ENCODE data around the gene NME1.
"Not testable (repeated sequence)": the region's sequence is repeated elsewhere in the genome, so short reads cannot be mapped to it uniquely, and the experiment has no call there.

The NME1 gene

DNA sequence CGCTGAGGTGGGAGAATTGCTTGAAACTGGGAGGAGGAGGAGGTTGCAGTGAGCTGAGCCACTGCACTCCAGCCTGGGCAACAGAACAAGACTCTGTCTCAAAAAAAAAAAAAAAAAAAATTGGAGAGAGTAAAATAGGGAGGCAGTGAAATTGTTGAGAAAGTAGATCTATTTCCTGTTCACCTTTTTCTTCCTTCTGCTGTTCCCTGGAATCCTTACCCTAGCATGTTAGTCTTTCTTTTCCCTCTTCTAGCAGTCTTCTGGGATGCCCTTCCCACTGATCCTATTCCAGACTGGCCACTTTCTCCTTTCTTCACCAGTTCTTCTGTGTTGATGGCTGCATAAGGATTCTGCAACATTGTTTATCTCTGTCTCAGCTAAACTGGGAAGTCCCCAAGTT, 16.0 kb downstream of the NME1 start:
- TF ChIP-seq EZH2 (IDR thresholded peaks at IDR 0.05) = no peak
- TF ChIP-seq FOXP2 (optimal IDR thresholded peaks at IDR 0.05; ENCODE audit: control extremely low read depth, extremely low read length, insufficient read depth) = no peak
- TF ChIP-seq POLR2AphosphoS5 (IDR thresholded peaks at IDR 0.05; ENCODE audit: borderline replicate concordance, low read depth, low read length) = no peak
- no peaks in the 10 kb centered on the region for H3K9me3 ChIP-seq (ENCODE audit: low read depth, low read length)
- no peak overlapping the region for H3K27ac ChIP-seq
- H3K4me3 ChIP-seq = no peak overlapping the region
- peaks cover 45% of the 10 kb centered on the region for H3K36me3 ChIP-seq (ENCODE audit: insufficient read depth, low read length)
- no peak for DNase-seq (ENCODE audit: low read depth, low spot score)
- no peak overlapping the region for H3K9ac ChIP-seq (ENCODE audit: insufficient read length)

DNA sequence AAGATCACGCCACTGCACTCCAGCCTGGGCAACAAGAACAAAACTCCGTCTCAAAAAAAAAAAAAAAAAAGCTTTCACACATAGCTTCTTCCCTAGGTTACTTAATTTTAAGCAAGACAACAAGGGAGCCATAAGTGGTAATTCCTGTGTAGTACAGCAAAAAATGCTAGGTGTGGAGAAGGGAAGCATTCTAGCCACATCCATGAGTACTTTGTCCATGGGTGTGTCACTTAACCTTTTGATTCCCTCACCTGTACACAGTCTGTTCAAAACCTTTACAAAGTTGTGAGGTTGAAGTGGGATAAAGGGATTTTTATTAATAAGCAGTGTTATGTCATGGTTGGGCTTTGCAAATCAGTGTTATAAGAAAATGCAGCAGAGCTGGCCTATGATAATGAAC, 17.4 kb downstream of the NME1 start:
- TF ChIP-seq FOXP2 (optimal IDR thresholded peaks at IDR 0.05; ENCODE audit: control extremely low read depth, extremely low read length, insufficient read depth) (no peak), POLR2AphosphoS5 (IDR thresholded peaks at IDR 0.05; ENCODE audit: borderline replicate concordance, low read depth, low read length) (no peak), EZH2 (IDR thresholded peaks at IDR 0.05) (no peak)
- H3K36me3 ChIP-seq (ENCODE audit: insufficient read depth, low read length) = peaks cover 47% of the 10 kb centered on the region
- no peak overlapping the region for H3K4me3 ChIP-seq
- no peak for DNase-seq (ENCODE audit: low read depth, low spot score)
- H3K27ac ChIP-seq = no peak overlapping the region
- H3K9ac ChIP-seq (ENCODE audit: insufficient read length) = no peak overlapping the region
- no peaks in the 10 kb centered on the region for H3K9me3 ChIP-seq (ENCODE audit: low read depth, low read length)

DNA sequence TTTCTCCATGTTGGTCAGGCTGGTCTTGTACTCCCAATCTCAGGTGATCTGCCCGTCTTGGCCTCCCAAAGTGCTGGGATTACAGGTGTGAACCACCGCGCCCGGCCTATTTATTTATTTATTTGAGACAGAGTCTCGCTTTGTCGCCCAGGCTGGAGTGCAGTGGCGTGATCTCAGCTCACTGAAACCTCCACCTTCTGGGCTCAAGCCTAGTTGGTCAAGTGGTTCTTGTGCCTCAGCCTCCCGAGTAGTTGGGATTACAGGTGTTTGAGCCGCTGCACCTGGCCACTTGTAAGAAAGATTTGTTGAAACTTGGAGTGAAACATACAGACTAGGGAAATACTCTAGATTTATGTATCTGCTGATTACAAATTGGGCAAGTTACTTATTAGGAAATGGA, 18.7 kb downstream of the NME1 start:
- DNase-seq (ENCODE audit: low read depth, low spot score); H3K27ac ChIP-seq; H3K9me3 ChIP-seq (ENCODE audit: low read depth, low read length); H3K9ac ChIP-seq (ENCODE audit: insufficient read length); H3K4me3 ChIP-seq: not testable (repeated sequence)
- H3K36me3 ChIP-seq (ENCODE audit: insufficient read depth, low read length) = peaks cover 47% of the 10 kb centered on the region

DNA sequence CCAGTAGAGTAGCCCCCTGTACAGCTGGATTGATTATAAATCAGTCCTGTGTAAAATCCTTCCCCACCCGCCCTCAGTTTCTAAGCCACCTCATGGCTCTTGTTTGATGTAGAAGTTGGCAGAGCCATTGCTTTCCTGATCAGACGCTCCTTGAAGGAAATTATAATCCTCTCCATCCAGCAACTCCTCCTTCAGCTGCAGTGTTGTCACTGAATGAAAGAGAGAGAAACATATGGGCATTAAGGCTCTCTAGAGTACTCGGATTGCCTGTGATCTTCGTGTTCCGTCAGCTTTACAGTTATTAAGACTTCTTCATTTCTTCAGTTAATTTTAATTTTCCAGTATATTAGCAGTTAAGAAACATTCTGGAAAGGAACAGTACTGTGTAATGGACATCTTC, 27.1 kb downstream of the NME1 start:
- no peak for DNase-seq (ENCODE audit: low read depth, low spot score)
- Histone ChIP-seq H3K9me3 (ENCODE audit: low read depth, low read length) (no peaks in the 10 kb centered on the region), H3K27ac (peak overlapping the region; percentile 79), H3K9ac (ENCODE audit: insufficient read length) (no peak overlapping the region), H3K36me3 (ENCODE audit: insufficient read depth, low read length) (peaks cover 44% of the 10 kb centered on the region), H3K4me3 (no peak overlapping the region)
- TF ChIP-seq EZH2 (IDR thresholded peaks at IDR 0.05) (no peak), FOXP2 (optimal IDR thresholded peaks at IDR 0.05; ENCODE audit: control extremely low read depth, extremely low read length, insufficient read depth) (no peak), POLR2AphosphoS5 (IDR thresholded peaks at IDR 0.05; ENCODE audit: borderline replicate concordance, low read depth, low read length) (no peak)

DNA sequence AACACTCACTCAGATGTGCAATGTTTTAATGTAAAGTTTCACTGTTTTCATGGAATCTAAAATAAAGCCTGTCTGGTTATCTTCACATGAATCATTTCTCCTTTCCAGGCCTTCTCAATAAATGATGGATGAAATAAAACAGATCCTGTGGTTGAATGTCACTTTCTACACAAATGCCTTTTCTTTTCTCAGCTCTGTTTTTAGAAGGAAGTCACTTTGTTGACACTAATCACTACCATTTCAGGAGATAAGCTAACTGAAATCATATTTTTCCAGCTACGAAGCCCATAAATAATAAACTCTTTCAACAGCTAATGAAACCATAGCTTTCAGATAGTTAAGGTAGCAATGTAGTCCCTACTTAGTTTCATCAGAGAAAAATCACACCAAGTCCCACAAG, 30.8 kb downstream of the NME1 start:
- H3K36me3 ChIP-seq (ENCODE audit: insufficient read depth, low read length) = peaks cover 55% of the 10 kb centered on the region
- no peak for DNase-seq (ENCODE audit: low read depth, low spot score)
- no peak overlapping the region for H3K27ac ChIP-seq

DNA sequence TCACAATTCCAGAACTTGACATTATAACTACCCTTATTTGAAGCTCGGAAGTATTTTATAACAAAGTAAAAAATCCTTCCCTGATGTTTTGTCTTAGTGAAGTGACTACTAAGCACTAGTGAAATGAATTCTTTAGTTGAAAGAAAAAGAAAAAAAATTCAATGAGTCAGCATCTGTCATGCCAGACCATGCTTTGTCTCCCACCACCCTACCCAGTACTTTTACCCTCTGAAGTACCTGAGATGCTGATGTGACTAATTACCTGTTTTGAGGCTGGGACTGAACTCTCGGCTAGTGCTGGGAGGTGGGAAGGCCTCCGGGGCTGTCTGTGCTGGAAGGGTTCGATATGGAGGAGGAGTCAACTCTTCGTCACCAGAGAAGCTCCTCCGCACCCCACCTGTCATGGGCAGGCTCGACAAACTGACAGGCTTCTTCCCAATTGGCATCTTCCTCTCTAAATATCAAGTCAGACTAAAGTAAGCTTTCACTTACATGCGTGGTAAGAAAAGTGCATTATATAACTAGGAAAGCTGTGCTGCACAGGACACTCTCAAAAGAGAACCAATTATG, 32.5 kb downstream of the NME1 start:
- H3K36me3 ChIP-seq (ENCODE audit: insufficient read depth, low read length) = peaks cover 68% of the 10 kb centered on the region
- H3K9ac ChIP-seq (ENCODE audit: insufficient read length) = no peak overlapping the region
- H3K9me3 ChIP-seq (ENCODE audit: low read depth, low read length) = no peaks in the 10 kb centered on the region
- TF ChIP-seq POLR2AphosphoS5 (IDR thresholded peaks at IDR 0.05; ENCODE audit: borderline replicate concordance, low read depth, low read length) (no peak), EZH2 (IDR thresholded peaks at IDR 0.05) (no peak), FOXP2 (optimal IDR thresholded peaks at IDR 0.05; ENCODE audit: control extremely low read depth, extremely low read length, insufficient read depth) (no peak)
- DNase-seq (ENCODE audit: low read depth, low spot score) = no peak
- no peak overlapping the region for H3K4me3 ChIP-seq
- no peak overlapping the region; the same call in 1 of the 2 replicates for H3K27ac ChIP-seq

More for the DNA sequence above, 30.8 kb downstream of the NME1 start:
- Histone ChIP-seq H3K9ac (ENCODE audit: insufficient read length) (no peak overlapping the region), H3K9me3 (ENCODE audit: low read depth, low read length) (no peaks in the 10 kb centered on the region), H3K4me3 (no peak overlapping the region)
- no peak for TF ChIP-seq POLR2AphosphoS5 (IDR thresholded peaks at IDR 0.05; ENCODE audit: borderline replicate concordance, low read depth, low read length)
- TF ChIP-seq FOXP2 (optimal IDR thresholded peaks at IDR 0.05; ENCODE audit: control extremely low read depth, extremely low read length, insufficient read depth) = no peak
- no peak for TF ChIP-seq EZH2 (IDR thresholded peaks at IDR 0.05)

DNA sequence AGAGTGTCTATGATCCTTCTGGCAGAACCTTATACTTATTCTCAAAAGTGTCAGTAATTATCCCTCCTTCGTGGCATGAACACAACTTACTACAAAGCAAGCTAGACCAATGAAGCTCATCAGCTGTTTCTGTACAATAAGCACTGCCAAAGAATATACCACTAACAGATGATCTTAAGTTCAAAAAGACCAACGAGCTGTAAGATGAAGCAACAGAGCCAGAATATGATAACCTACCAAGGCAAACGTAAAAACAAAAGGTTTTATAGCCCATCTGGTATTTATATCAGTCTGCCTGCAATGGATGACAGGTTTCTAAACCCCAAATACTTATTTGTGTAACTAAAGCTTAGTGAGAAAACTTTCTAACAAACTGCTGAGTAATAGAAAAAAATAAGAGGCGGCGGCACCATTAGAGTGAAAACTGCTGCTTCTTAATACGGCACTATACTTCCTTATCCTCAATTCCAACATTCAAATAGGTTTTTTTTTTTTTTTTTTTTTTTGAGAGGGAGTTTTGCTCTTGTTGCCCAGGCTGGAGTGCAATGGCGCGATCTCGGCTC, 35.0 kb downstream of the NME1 start:
- Histone ChIP-seq H3K27ac (peak overlapping the region; percentile 51; the same call in 1 of the 2 replicates), H3K4me3 (no peak overlapping the region), H3K9me3 (ENCODE audit: low read depth, low read length) (no peaks in the 10 kb centered on the region), H3K36me3 (ENCODE audit: insufficient read depth, low read length) (peaks cover 77% of the 10 kb centered on the region), H3K9ac (ENCODE audit: insufficient read length) (no peak overlapping the region)
- TF ChIP-seq EZH2 (IDR thresholded peaks at IDR 0.05) (no peak), FOXP2 (optimal IDR thresholded peaks at IDR 0.05; ENCODE audit: control extremely low read depth, extremely low read length, insufficient read depth) (no peak), POLR2AphosphoS5 (IDR thresholded peaks at IDR 0.05; ENCODE audit: borderline replicate concordance, low read depth, low read length) (no peak)
- no peak for DNase-seq (ENCODE audit: low read depth, low spot score)

DNA sequence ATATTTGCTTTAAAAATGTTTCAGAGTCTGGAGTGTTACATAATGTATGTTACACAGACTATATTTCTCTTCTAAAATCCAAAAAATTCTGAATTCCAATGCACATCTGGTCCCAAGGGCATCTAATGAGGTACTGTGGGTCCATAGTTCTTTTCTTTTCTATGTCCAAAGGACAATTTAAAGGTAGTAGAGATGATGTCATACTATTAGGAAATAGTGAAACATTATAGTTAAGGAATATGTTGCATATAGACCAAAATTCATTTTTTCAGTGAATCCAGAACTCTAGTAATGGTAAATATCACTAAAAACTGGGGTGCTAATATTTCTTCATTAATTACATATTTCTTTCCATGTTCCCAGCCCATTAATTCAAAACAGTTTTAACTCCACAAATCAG, 35.8 kb downstream of the NME1 start:
- Histone ChIP-seq H3K9me3 (ENCODE audit: low read depth, low read length) (no peaks in the 10 kb centered on the region), H3K4me3 (no peak overlapping the region), H3K36me3 (ENCODE audit: insufficient read depth, low read length) (peaks cover 78% of the 10 kb centered on the region), H3K27ac (no peak overlapping the region), H3K9ac (ENCODE audit: insufficient read length) (no peak overlapping the region)
- TF ChIP-seq POLR2AphosphoS5 (IDR thresholded peaks at IDR 0.05; ENCODE audit: borderline replicate concordance, low read depth, low read length) (no peak), EZH2 (IDR thresholded peaks at IDR 0.05) (no peak), FOXP2 (optimal IDR thresholded peaks at IDR 0.05; ENCODE audit: control extremely low read depth, extremely low read length, insufficient read depth) (no peak)
- DNase-seq (ENCODE audit: low read depth, low spot score) = no peak

DNA sequence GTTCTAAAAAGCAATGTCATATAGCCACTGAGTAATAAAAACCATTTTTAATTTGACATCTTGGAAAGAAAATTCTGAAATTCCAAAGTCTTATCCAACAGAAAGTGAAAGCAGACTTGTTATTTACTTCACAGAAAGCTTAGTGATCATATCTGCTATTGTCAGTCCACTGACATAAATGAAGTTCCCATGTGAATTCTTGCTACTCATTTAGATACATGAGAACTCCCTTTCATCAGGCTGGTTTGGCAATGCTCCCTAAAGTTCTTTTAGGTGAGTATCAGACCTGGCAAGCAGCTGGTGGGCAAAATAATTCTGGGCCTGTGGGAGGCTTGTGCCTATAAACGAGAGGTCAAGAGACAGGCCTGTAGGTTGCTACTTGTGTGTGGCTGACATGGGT, 36.3 kb downstream of the NME1 start:
- H3K27ac ChIP-seq = no peak overlapping the region
- no peaks in the 10 kb centered on the region for H3K9me3 ChIP-seq (ENCODE audit: low read depth, low read length)
- no peak for TF ChIP-seq EZH2 (IDR thresholded peaks at IDR 0.05)
- TF ChIP-seq FOXP2 (optimal IDR thresholded peaks at IDR 0.05; ENCODE audit: control extremely low read depth, extremely low read length, insufficient read depth) = no peak
- no peak for TF ChIP-seq POLR2AphosphoS5 (IDR thresholded peaks at IDR 0.05; ENCODE audit: borderline replicate concordance, low read depth, low read length)
- peaks cover 76% of the 10 kb centered on the region for H3K36me3 ChIP-seq (ENCODE audit: insufficient read depth, low read length)
- H3K9ac ChIP-seq (ENCODE audit: insufficient read length) = no peak overlapping the region
- no peak overlapping the region for H3K4me3 ChIP-seq
- DNase-seq (ENCODE audit: low read depth, low spot score) = no peak
